Gastrocnemius medialis (tissue), 4 donors: ENCODE results near the gene ASTN2. TPM values are rescaled to one million over a fixed set of nuclear protein-coding genes. Genes with fewer than 3 reads are reported as not detected.

Source experiments
- ATAC-seq, 2 donors: fragments of 150-250 bp; one replicate each; pipeline ENCODE4 v1.9.1; 2016
- DNase-seq, 2 donors: peaks; one replicate each; pipeline ENCODE4 v3.0.0-alpha.2; 2019
- H3K27ac ChIP-seq, 4 donors: fragments of 200-600 bp; sonication (generic); 1 replicate in 1 of 4; 2 replicates in 3 of 4; pipeline ENCODE4 v1.5.1; 2016 to 2018; ENCODE audit warnings: mild to moderate bottlenecking in 2 of 4, moderate library complexity in 1 of 4
- H3K27me3 ChIP-seq, 3 donors: fragments of 200-600 bp; sonication (generic) in 2 of 3; 1 replicate in 1 of 3; 2 replicates in 2 of 3; pipeline versions ENCODE4 v1.5.1 to v1.6.0; 2016 to 2019; ENCODE audit warnings: mild to moderate bottlenecking in 1 of 3, moderate library complexity in 1 of 3
- H3K36me3 ChIP-seq, 2 donors: fragments of 200-600 bp; sonication (generic) in 1 of 2; one replicate each; pipeline ENCODE4 v1.5.1; 2017 to 2018
- H3K4me1 ChIP-seq, 2 donors: fragments of 200-600 bp; sonication (generic) in 1 of 2; one replicate each; pipeline ENCODE4 v1.5.1; 2016 to 2017; ENCODE audit warnings: mild to moderate bottlenecking in 2 of 2
- H3K4me3 ChIP-seq, 4 donors: fragments of 200-600 bp; sonication (generic) in 3 of 4; 1 replicate in 1 of 4; 2 replicates in 3 of 4; pipeline ENCODE4 v1.5.1; 2016 to 2019; ENCODE audit warnings: mild to moderate bottlenecking in 2 of 4
- H3K9me3 ChIP-seq, 3 donors: fragments of 200-600 bp; sonication (generic) in 2 of 3; 1 replicate in 1 of 3; 2 replicates in 2 of 3; pipeline ENCODE4 v1.5.1; 2016 to 2019
- CTCF ChIP-seq, 5 experiments: fragments of 450-650 bp in 3 of 5; fragments of 200-600 bp in 2 of 5; sonication (generic) in 2 of 5; IDR thresholded peaks in 4 of 5; conservative IDR thresholded peaks in 1 of 5; 1 replicate in 4 of 5; 2 replicates in 1 of 5; pipeline ENCODE4 v1.5.1; 2016 to 2019; ENCODE audit warnings: antibody characterized with exemption in 5 of 5, mild to moderate bottlenecking in 3 of 5, moderate library complexity in 3 of 5
- POLR2A ChIP-seq, 2 donors: fragments of 450-650 bp; IDR thresholded peaks; one replicate each; pipeline ENCODE4 v1.6.1; 2017; ENCODE audit warnings: antibody characterized with exemption in 2 of 2, mild to moderate bottlenecking in 2 of 2, moderate library complexity in 2 of 2
- in situ Hi-C, 4 donors: fragments of 200-750 bp; cut with MboI; loops; one replicate each; pipeline versions ENCODE4 v1.15.0 to v1.8.0; 2017; ENCODE audit warnings: low sequenced_read_pairs in 4 of 4
- intact Hi-C: fragments of 100-400 bp; cut with DNase I; formaldehyde crosslinking; loops from one replicate; pipeline ENCODE4 v1.15.1; 2023; ENCODE audit warnings: low total_unique reads
- total RNA-seq, 4 donors: library from RNA; depleted of rRNA; stranded (reverse); fragments of >200 nt; gene quantifications; one replicate each; pipeline versions ENCODE4 v1.1.0 to v1.2.3, GENCODE V29; 2016

ASTN2 gene
- total RNA-seq, 4 donors from 2014 or later: 2.5 to 4.6 (median 3.7) TPM

- intact Hi-C loops (no loop called here), in situ Hi-C loops (no loop called here)
- Histone ChIP-seq H3K4me1 (no peaks in the 10 kb centered on the region), H3K27ac (no peak overlapping the region), H3K4me3 (no peak overlapping the region), H3K36me3 (no peaks in the 10 kb centered on the region), H3K9me3 (no peaks in the 10 kb centered on the region), H3K27me3 (no peaks in the 10 kb centered on the region)
- ATAC-seq (no peak), DNase-seq (no peak)
- TF ChIP-seq CTCF (IDR thresholded peaks at IDR 0.05 in 4 of 5, conservative IDR thresholded peaks at IDR 0.05 in 1 of 5) (no peak), POLR2A (IDR thresholded peaks at IDR 0.05) (no peak)
Measured at GRCh38 chr9:116821633-116822229, 593.1 kb downstream of the ASTN2 start.

- Histone ChIP-seq H3K4me1 (no peaks in the 10 kb centered on the region), H3K36me3 (no peaks in the 10 kb centered on the region), H3K9me3 (no peaks in the 10 kb centered on the region), H3K4me3 (no peak overlapping the region), H3K27ac (no peak overlapping the region), H3K27me3 (no peaks in the 10 kb centered on the region)
- TF ChIP-seq CTCF (IDR thresholded peaks at IDR 0.05 in 4 of 5, conservative IDR thresholded peaks at IDR 0.05 in 1 of 5) (no peak), POLR2A (IDR thresholded peaks at IDR 0.05) (no peak)
- intact Hi-C loops: no loop called here
- DNase-seq (no peak), ATAC-seq (no peak)
- in situ Hi-C loops: no loop called here
Measured at GRCh38 chr9:116819116-116819515, 595.7 kb downstream of the ASTN2 start.

GRCh38 chr9:116817762-116818161 is 597.1 kb downstream of the ASTN2 start:
- H3K4me1 ChIP-seq: no peaks in the 10 kb centered on the region
- H3K27me3 ChIP-seq: no peaks in the 10 kb centered on the region
- no peak overlapping the region for H3K4me3 ChIP-seq
- H3K36me3 ChIP-seq: no peaks in the 10 kb centered on the region
- no peak overlapping the region for H3K27ac ChIP-seq
- in situ Hi-C loops (no loop called here), intact Hi-C loops (no loop called here)
- no peak for TF ChIP-seq POLR2A (IDR thresholded peaks at IDR 0.05)
- TF ChIP-seq CTCF (IDR thresholded peaks at IDR 0.05 in 4 of 5, conservative IDR thresholded peaks at IDR 0.05 in 1 of 5): no peak
- no peak for ATAC-seq
- H3K9me3 ChIP-seq: no peaks in the 10 kb centered on the region
- DNase-seq: no peak

GRCh38 chr9:116816484-116816883 is 598.4 kb downstream of the ASTN2 start:
- no peaks in the 10 kb centered on the region for H3K36me3 ChIP-seq
- in situ Hi-C loops (no loop called here), intact Hi-C loops (no loop called here)
- DNase-seq (no peak), ATAC-seq (no peak)
- no peaks in the 10 kb centered on the region for H3K27me3 ChIP-seq
- no peaks in the 10 kb centered on the region for H3K9me3 ChIP-seq
- no peak overlapping the region for H3K27ac ChIP-seq
- no peaks in the 10 kb centered on the region for H3K4me1 ChIP-seq
- H3K4me3 ChIP-seq: no peak overlapping the region
- TF ChIP-seq POLR2A (IDR thresholded peaks at IDR 0.05): no peak
- TF ChIP-seq CTCF (IDR thresholded peaks at IDR 0.05 in 4 of 5, conservative IDR thresholded peaks at IDR 0.05 in 1 of 5): no peak

GRCh38 chr9:116815835-116816234 is 599.0 kb downstream of the ASTN2 start:
- intact Hi-C loops (no loop called here), in situ Hi-C loops (no loop called here)
- H3K27ac ChIP-seq: no peak overlapping the region
- H3K4me1 ChIP-seq: no peaks in the 10 kb centered on the region
- ATAC-seq (no peak), DNase-seq (no peak)
- H3K9me3 ChIP-seq: no peaks in the 10 kb centered on the region
- H3K27me3 ChIP-seq: no peaks in the 10 kb centered on the region
- no peak overlapping the region for H3K4me3 ChIP-seq
- no peak for TF ChIP-seq POLR2A (IDR thresholded peaks at IDR 0.05)
- TF ChIP-seq CTCF (IDR thresholded peaks at IDR 0.05 in 4 of 5, conservative IDR thresholded peaks at IDR 0.05 in 1 of 5): no peak
- no peaks in the 10 kb centered on the region for H3K36me3 ChIP-seq
